Left colon (tissue), 2 donors: ENCODE measurements around the gene FRAT2. TPM values are rescaled to one million over a fixed set of nuclear protein-coding genes. Genes with fewer than 3 reads are reported as not detected.
"Not testable (repeated sequence)": the region's sequence is repeated elsewhere in the genome, so short reads cannot be mapped to it uniquely, and the experiment has no call there.

Experiments used
- ATAC-seq: fragments of 200-7000 bp; cut with Tn5 transposase; one replicate; pipeline ENCODE4 v1.9.1; 2020; ENCODE audit warnings: mild to moderate bottlenecking, moderate library complexity
- DNase-seq, 2 donors: peaks; one replicate each; pipeline ENCODE4 v3.0.0-alpha.2; 2020
- intact Hi-C, 2 donors: fragments of 100-400 bp; cut with DNase I in 1 of 2; cut with micrococcal nuclease in 1 of 2; formaldehyde crosslinking; loops; one replicate each; pipeline versions ENCODE4 v1.11.2 to v1.14.0; 2022; cut with DNase I, micrococcal nuclease
- total RNA-seq, 2 donors: library from RNA; stranded (reverse); fragmentation: NEBNext Ultra II Directional; extraction: Animal tissue kit (Norgen Biotek cat#: 25700); gene quantifications; one replicate each; pipeline ENCODE4 v1.2.1, GENCODE V29; 2021
- donor health status: DM: no; HTN: no; CAD: no.
- donor health status: DM: yes; HTN: yes; CAD: no.

FRAT2 gene
- total RNA-seq, 2 donors from 2014 or later = 41.4 to 43.9 TPM

- intact Hi-C loops = no loop called here
- ATAC-seq = no peak
These were observed 26.4 kb downstream of the FRAT2 start for GRCh38 chr10:97307866-97308780.

GRCh38 chr10:97307441-97307840, 27.1 kb downstream of the FRAT2 start:
- intact Hi-C loops = no loop called here
- no peak for ATAC-seq
- DNase-seq = no peak

More at GRCh38 chr10:97307866-97308780, 26.4 kb downstream of the FRAT2 start:
- DNase-seq = no peak

GRCh38 chr10:97302088-97302791, 32.3 kb downstream of the FRAT2 start:
- DNase-seq = no peak
- no peak for ATAC-seq
- intact Hi-C loops = no loop called here

- ATAC-seq (no peak), DNase-seq (no peak)
- intact Hi-C loops = no loop called here
These were observed 33.5 kb downstream of the FRAT2 start for GRCh38 chr10:97300980-97301379.

GRCh38 chr10:97298223-97298571, 36.3 kb downstream of the FRAT2 start:
- no peak for ATAC-seq
- DNase-seq = no peak
- intact Hi-C loops = no loop called here

- ATAC-seq = no peak
- intact Hi-C loops = no loop called here
- no peak for DNase-seq
These were observed 36.8 kb downstream of the FRAT2 start for GRCh38 chr10:97297556-97298222.

- no peak for ATAC-seq
- intact Hi-C loops = no loop called here
- no peak for DNase-seq
These were observed 41.7 kb downstream of the FRAT2 start for GRCh38 chr10:97292862-97293198.

- intact Hi-C loops = no loop called here
- DNase-seq = peak; percentile 94 to 97
- peak; percentile 97 for ATAC-seq
These were observed 42.2 kb downstream of the FRAT2 start, which contains the start of gene ARHGAP19 for GRCh38 chr10:97292097-97292861. ARHGAP19 (minus strand) TSS chr10:97292637; CDS start chr10:97292627, 10 bp downstream.

- DNase-seq (peak in 1 of 2 donors; percentile 16), ATAC-seq (peak; percentile 29)
- intact Hi-C loops = no loop called here
These were observed 43.0 kb downstream of the FRAT2 start for GRCh38 chr10:97291357-97292096.

- intact Hi-C loops, ATAC-seq: not testable (repeated sequence)
These were observed 43.8 kb downstream of the FRAT2 start for GRCh38 chr10:97290576-97291356.

GRCh38 chr10:97290076-97290475, 44.5 kb downstream of the FRAT2 start:
- ATAC-seq, intact Hi-C loops, DNase-seq: not testable (repeated sequence)

More at GRCh38 chr10:97290576-97291356, 43.8 kb downstream of the FRAT2 start:
- DNase-seq = peak in 1 of 2 donors; percentile 14

Other genes with a start within 250 kb of the FRAT2 start
- gene SLIT1, start 148.8 kb downstream of the FRAT2 start, total RNA-seq = under 1 TPM; 0.06 to 0.25 TPM
- gene ARHGAP19, start 42.1 kb downstream of the FRAT2 start, total RNA-seq = 1 to 10 TPM; 6.4 to 6.8 TPM
- gene FRAT1, start 15.5 kb downstream of the FRAT2 start, total RNA-seq = 10 to 100 TPM in 1 of 2 donors, 1 to 10 TPM in 1; 6.9 to 10.5 TPM
- 10 to 100 TPM; 13.9 to 15.1 TPM for gene RRP12, start 66.6 kb upstream of the FRAT2 start, total RNA-seq
- gene PGAM1, start 91.5 kb upstream of the FRAT2 start, total RNA-seq = 100 to 1,000 TPM; 216 to 249 TPM
- 10 to 100 TPM; 21.7 to 22.6 TPM for gene EXOSC1, start 111.3 kb upstream of the FRAT2 start, total RNA-seq
- 10 to 100 TPM; 29.1 to 31.5 TPM for gene ZDHHC16, start 111.4 kb upstream of the FRAT2 start, total RNA-seq
- gene MMS19, start 163.7 kb upstream of the FRAT2 start, total RNA-seq = 10 to 100 TPM; 38.9 to 42.3 TPM
- gene UBTD1, start 164.2 kb upstream of the FRAT2 start, total RNA-seq = 1 to 10 TPM; 1.8 to 2.4 TPM
- gene ANKRD2, start 238.1 kb upstream of the FRAT2 start, total RNA-seq = not detected
- gene HOGA1, start 249.7 kb upstream of the FRAT2 start, total RNA-seq = under 1 TPM in 1 of 2 donors, not detected in 1; 0.15 TPM